Neural cell (in vitro differentiated cells): ENCODE data around the gene EMID1. TPM values are rescaled to one million over a fixed set of nuclear protein-coding genes. Genes with fewer than 3 reads are reported as not detected.

Source experiments
- H2AFZ ChIP-seq: fragments of 200-600, 300-800 bp; sonication (generic), shearing (Covaris generic); 2 replicates; pipeline ENCODE4 v1.6.0; 2014; ENCODE audit warnings: low read depth, mild to moderate bottlenecking, antibody characterized with exemption, low read length, moderate library complexity
- H3F3A ChIP-seq: fragments of 200-600 bp; shearing (Covaris generic); 2 replicates; pipeline ENCODE4 v1.6.1; 2016; ENCODE audit warnings: mild to moderate bottlenecking, moderate library complexity, mixed read lengths, antibody characterized with exemption, low read length; ENCODE audit not compliant: insufficient read depth, poor library complexity, severe bottlenecking
- H3K27ac ChIP-seq: fragments of 200-600, 300-800 bp; sonication (generic), shearing (Covaris generic); 2 replicates; pipeline ENCODE4 v1.5.1; 2014; ENCODE audit warnings: mild to moderate bottlenecking, low read length, moderate library complexity
- H3K27me3 ChIP-seq: fragments of 300-800, 200-600 bp; sonication (generic), shearing (Covaris generic); 2 replicates; pipeline ENCODE4 v1.6.0; 2014; ENCODE audit warnings: mild to moderate bottlenecking, low read depth, low read length, moderate library complexity; ENCODE audit not compliant: insufficient read depth
- H3K36me3 ChIP-seq: fragments of 300-800, 200-600 bp; sonication (generic), shearing (Covaris generic); 2 replicates; pipeline ENCODE4 v1.5.1; 2014; ENCODE audit warnings: mild to moderate bottlenecking, antibody characterized with exemption, low read length, moderate library complexity; ENCODE audit not compliant: insufficient read depth
- H3K4me2 ChIP-seq: fragments of 300-800, 200-600 bp; sonication (generic), shearing (Covaris generic); 2 replicates; pipeline ENCODE4 v1.6.0; 2014; ENCODE audit warnings: mild to moderate bottlenecking, low read length
- H3K4me3 ChIP-seq: fragments of 300-800, 200-600 bp; sonication (generic), shearing (Covaris generic); 2 replicates; pipeline ENCODE4 v1.5.1; 2014; ENCODE audit warnings: mild to moderate bottlenecking, low read length, moderate library complexity
- H3K79me2 ChIP-seq: fragments of 200-600 bp; shearing (Covaris generic); replicated peaks from 2 replicates; pipeline ENCODE4 v1.6.0; 2014; ENCODE audit warnings: mild to moderate bottlenecking, low read length, moderate library complexity; ENCODE audit not compliant: insufficient read depth
- H3K9ac ChIP-seq: fragments of 300-800, 200-600 bp; sonication (generic), shearing (Covaris generic); 2 replicates; pipeline ENCODE4 v1.6.1; 2016; ENCODE audit warnings: mild to moderate bottlenecking, low read length, mixed read lengths
- H3K9me2 ChIP-seq: fragments of 200-600 bp; shearing (Covaris generic); 2 replicates; pipeline ENCODE4 v1.6.1; 2016; ENCODE audit warnings: mild to moderate bottlenecking, low read length, mixed read lengths; ENCODE audit not compliant: insufficient read depth
- H3K9me3 ChIP-seq: fragments of 200-600, 300-800 bp; sonication (generic), shearing (Covaris generic); 2 replicates; pipeline ENCODE4 v1.6.1; 2016; ENCODE audit warnings: mild to moderate bottlenecking, mixed run types, low read length, moderate library complexity, mixed read lengths
- H4K20me1 ChIP-seq: fragments of 200-600 bp; shearing (Covaris generic); 2 replicates; pipeline ENCODE4 v1.6.1; 2016; ENCODE audit warnings: mild to moderate bottlenecking, mixed run types; ENCODE audit not compliant: insufficient read depth
- CTCF ChIP-seq: fragments of 450-650 bp; IDR thresholded peaks from 2 replicates; pipeline ENCODE4 v1.5.1; 2014; ENCODE audit warnings: antibody characterized with exemption, mild to moderate bottlenecking, moderate library complexity; ENCODE audit not compliant: poor library complexity, severe bottlenecking
- EP300 ChIP-seq: fragments of 450-650 bp; conservative IDR thresholded peaks from 2 replicates; pipeline ENCODE4 v1.6.1; 2014; ENCODE audit warnings: antibody characterized with exemption, mild to moderate bottlenecking, moderate library complexity; ENCODE audit not compliant: poor library complexity, severe bottlenecking
- EZH2 ChIP-seq: fragments of 200-600, 300-800 bp; shearing (Covaris generic), sonication (generic); IDR thresholded peaks from 2 replicates; pipeline ENCODE4 v1.6.1; 2014; ENCODE audit warnings: antibody characterized with exemption, low read length, borderline replicate concordance, mild to moderate bottlenecking; ENCODE audit not compliant: insufficient read depth, poor library complexity, severe bottlenecking
- MXI1 ChIP-seq: fragments of 450-650 bp; conservative IDR thresholded peaks from 2 replicates; pipeline ENCODE4 v1.6.1; 2014; ENCODE audit warnings: antibody characterized with exemption, mild to moderate bottlenecking; ENCODE audit not compliant: poor library complexity, severe bottlenecking
- POLR2AphosphoS5 ChIP-seq: IDR thresholded peaks from 2 replicates; pipeline ENCODE4 v1.6.1; 2012
- RAD21 ChIP-seq: fragments of 450-650 bp; conservative IDR thresholded peaks from 2 replicates; pipeline ENCODE4 v1.6.1; 2014; ENCODE audit warnings: antibody characterized with exemption, mild to moderate bottlenecking, moderate library complexity
- SMC3 ChIP-seq: fragments of 450-650 bp; conservative IDR thresholded peaks from 2 replicates; pipeline ENCODE4 v1.6.1; 2014; ENCODE audit warnings: antibody characterized with exemption, mild to moderate bottlenecking, moderate library complexity; ENCODE audit not compliant: poor library complexity
- TAF1 ChIP-seq: IDR thresholded peaks from 2 replicates; pipeline ENCODE4 v1.6.1; 2012; ENCODE audit warnings: low read depth
- polyA plus RNA-seq: library from polyadenylated mRNA; depleted of rRNA; stranded (reverse); fragments of >200 nt; gene quantifications from 2 replicates; pipeline ENCODE4 v1.2.3, GENCODE V29; 2014
- TF ChIP-seq, protein P1 (sequence below): IDR thresholded peaks from 2 replicates; pipeline ENCODE4 v1.6.1; 2012; ENCODE audit warnings: borderline replicate concordance

The EMID1 gene
- polyA plus RNA-seq, 1 donor from 2014 or later: 14.1 TPM

GRCh38 chr22:29208502-29208862, 2.8 kb downstream of the EMID1 start:
- no peak overlapping the region for H2AFZ ChIP-seq
- no peaks in the 10 kb centered on the region for H3K79me2 ChIP-seq
- H3K27me3 ChIP-seq: no peaks in the 10 kb centered on the region
- TF ChIP-seq CTCF (peak; percentile 10), RAD21 (no peak), EZH2 (no peak), TAF1 (no peak), MXI1 (no peak), EP300 (no peak), POLR2AphosphoS5 (no peak), SMC3 (no peak)
- TF ChIP-seq, protein P1, sequence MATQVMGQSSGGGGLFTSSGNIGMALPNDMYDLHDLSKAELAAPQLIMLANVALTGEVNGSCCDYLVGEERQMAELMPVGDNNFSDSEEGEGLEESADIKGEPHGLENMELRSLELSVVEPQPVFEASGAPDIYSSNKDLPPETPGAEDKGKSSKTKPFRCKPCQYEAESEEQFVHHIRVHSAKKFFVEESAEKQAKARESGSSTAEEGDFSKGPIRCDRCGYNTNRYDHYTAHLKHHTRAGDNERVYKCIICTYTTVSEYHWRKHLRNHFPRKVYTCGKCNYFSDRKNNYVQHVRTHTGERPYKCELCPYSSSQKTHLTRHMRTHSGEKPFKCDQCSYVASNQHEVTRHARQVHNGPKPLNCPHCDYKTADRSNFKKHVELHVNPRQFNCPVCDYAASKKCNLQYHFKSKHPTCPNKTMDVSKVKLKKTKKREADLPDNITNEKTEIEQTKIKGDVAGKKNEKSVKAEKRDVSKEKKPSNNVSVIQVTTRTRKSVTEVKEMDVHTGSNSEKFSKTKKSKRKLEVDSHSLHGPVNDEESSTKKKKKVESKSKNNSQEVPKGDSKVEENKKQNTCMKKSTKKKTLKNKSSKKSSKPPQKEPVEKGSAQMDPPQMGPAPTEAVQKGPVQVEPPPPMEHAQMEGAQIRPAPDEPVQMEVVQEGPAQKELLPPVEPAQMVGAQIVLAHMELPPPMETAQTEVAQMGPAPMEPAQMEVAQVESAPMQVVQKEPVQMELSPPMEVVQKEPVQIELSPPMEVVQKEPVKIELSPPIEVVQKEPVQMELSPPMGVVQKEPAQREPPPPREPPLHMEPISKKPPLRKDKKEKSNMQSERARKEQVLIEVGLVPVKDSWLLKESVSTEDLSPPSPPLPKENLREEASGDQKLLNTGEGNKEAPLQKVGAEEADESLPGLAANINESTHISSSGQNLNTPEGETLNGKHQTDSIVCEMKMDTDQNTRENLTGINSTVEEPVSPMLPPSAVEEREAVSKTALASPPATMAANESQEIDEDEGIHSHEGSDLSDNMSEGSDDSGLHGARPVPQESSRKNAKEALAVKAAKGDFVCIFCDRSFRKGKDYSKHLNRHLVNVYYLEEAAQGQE: no peak
- no peaks in the 10 kb centered on the region for H3K9me3 ChIP-seq
- no peak overlapping the region for H3K4me2 ChIP-seq
- H3K4me3 ChIP-seq: no peak overlapping the region
- H3K36me3 ChIP-seq: no peaks in the 10 kb centered on the region
- H3K9ac ChIP-seq: no peak overlapping the region
- H3K27ac ChIP-seq: no peak overlapping the region
- no peaks in the 10 kb centered on the region for H3F3A ChIP-seq
- no peaks in the 10 kb centered on the region for H4K20me1 ChIP-seq
- no peaks in the 10 kb centered on the region for H3K9me2 ChIP-seq

DNA sequence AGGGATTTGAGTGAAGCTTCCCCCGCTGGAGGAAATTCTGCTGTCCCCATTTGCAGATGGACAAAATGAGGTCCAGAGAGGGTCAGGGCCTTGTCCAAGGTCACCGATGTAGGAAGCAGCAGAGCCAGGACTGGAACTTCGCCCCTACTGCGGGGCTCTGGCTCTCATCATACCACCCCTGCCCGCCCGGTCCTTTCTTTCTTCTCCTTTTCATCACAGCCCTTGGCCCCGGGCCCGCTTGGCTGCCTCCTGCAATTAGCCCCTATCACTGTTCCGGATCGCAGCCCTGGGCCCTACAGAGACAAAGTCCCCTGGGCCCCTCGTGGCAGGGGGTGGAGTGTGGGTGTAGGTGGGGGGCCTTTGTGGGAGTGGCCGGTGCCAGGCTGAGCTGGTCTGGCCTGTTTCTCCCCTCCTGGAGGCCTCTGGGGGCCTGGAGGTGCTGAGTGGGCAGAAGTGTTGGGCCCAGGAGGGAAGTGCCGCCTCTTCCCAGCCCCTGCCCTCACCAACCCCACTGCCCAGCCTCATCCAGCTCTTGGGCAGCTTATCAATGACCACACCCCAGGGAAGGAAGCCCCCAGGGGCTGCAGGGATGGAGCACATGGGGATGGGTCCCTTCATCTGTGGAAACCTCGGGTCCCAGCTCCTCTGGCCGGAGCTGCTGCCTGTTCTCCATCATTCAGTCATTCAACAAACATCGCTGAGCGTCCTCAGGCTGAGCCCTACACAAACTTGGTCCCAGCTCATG, 3.4 kb downstream of the EMID1 start:
- Histone ChIP-seq H3K4me2 (no peak overlapping the region), H3K9me3 (no peaks in the 10 kb centered on the region), H2AFZ (no peak overlapping the region), H4K20me1 (no peaks in the 10 kb centered on the region), H3K9me2 (no peaks in the 10 kb centered on the region), H3K36me3 (no peaks in the 10 kb centered on the region), H3K9ac (no peak overlapping the region), H3K79me2 (no peaks in the 10 kb centered on the region), H3K4me3 (no peak overlapping the region), H3K27ac (no peak overlapping the region), H3K27me3 (no peaks in the 10 kb centered on the region), H3F3A (no peaks in the 10 kb centered on the region)
- TF ChIP-seq EP300 (no peak), TAF1 (no peak), RAD21 (no peak), POLR2AphosphoS5 (no peak), MXI1 (no peak), SMC3 (no peak), CTCF (no peak), EZH2 (no peak)
- TF ChIP-seq, protein P1: no peak
